DND-41 (cell line): ENCODE results near the gene COX14.
"Not testable (repeated sequence)": the region's sequence is repeated elsewhere in the genome, so short reads cannot be mapped to it uniquely, and the experiment has no call there.

Experiments used
- ATAC-seq: fragments of 200-7000 bp; cut with Tn5 transposase; 3 replicates; pipeline ENCODE4 v1.9.1; 2021; ENCODE audit warnings: low read depth; ENCODE audit not compliant: insufficient read depth
- DNase-seq: peaks from one replicate; pipeline ENCODE4 v3.0.0-alpha.2; 2020
- H2AFZ ChIP-seq: 2 replicates; pipeline ENCODE4 v1.6.0; 2012; ENCODE audit warnings: low read depth, low read length
- H3K27ac ChIP-seq: 2 replicates; pipeline ENCODE4 v1.5.1; 2012; ENCODE audit warnings: low read length, inconsistent platforms
- H3K27me3 ChIP-seq: fragments of 200-600 bp; sonication (generic); 2 replicates; pipeline ENCODE4 v1.6.0; 2012; ENCODE audit warnings: low read length, mild to moderate bottlenecking, inconsistent platforms; ENCODE audit not compliant: insufficient read depth, poor library complexity
- H3K36me3 ChIP-seq: 2 replicates; pipeline ENCODE4 v1.5.1; 2012; ENCODE audit warnings: low read length, inconsistent platforms; ENCODE audit not compliant: insufficient read depth
- H3K4me1 ChIP-seq: 2 replicates; pipeline ENCODE4 v1.5.1; 2012; ENCODE audit warnings: mild to moderate bottlenecking, low read length; ENCODE audit not compliant: insufficient read depth
- H3K4me2 ChIP-seq: 2 replicates; pipeline ENCODE4 v1.6.0; 2012; ENCODE audit warnings: mild to moderate bottlenecking, moderate library complexity, low read length, inconsistent platforms; ENCODE audit not compliant: insufficient read depth
- H3K4me3 ChIP-seq, 2 experiments: fragments of 200-600 bp in 1 of 2; shearing (Covaris generic) in 1 of 2; 2 replicates each; pipeline ENCODE4 v1.5.1; 2012 to 2016; ENCODE audit warnings: inconsistent platforms in 2 of 2, low read length in 2 of 2, mild to moderate bottlenecking in 2 of 2, low read depth in 1 of 2, moderate library complexity in 1 of 2
- H3K79me2 ChIP-seq: 2 replicates; pipeline ENCODE4 v1.6.0; 2012; ENCODE audit warnings: low read length, inconsistent platforms; ENCODE audit not compliant: insufficient read depth
- H3K9ac ChIP-seq: 2 replicates; pipeline ENCODE4 v1.6.0; 2012; ENCODE audit warnings: low read depth, mild to moderate bottlenecking, inconsistent platforms, low read length, moderate library complexity
- H3K9me3 ChIP-seq: 2 replicates; pipeline ENCODE4 v1.5.1; 2012; ENCODE audit warnings: low read length, moderate library complexity, mild to moderate bottlenecking, inconsistent platforms; ENCODE audit not compliant: insufficient read depth, severe bottlenecking
- H4K20me1 ChIP-seq: 2 replicates; pipeline ENCODE4 v1.6.0; 2012; ENCODE audit warnings: low read length; ENCODE audit not compliant: insufficient read depth
- CTCF ChIP-seq: IDR thresholded peaks from 2 replicates; pipeline ENCODE4 v1.5.1; 2012; ENCODE audit warnings: borderline replicate concordance, low read length, moderate library complexity, mild to moderate bottlenecking; ENCODE audit not compliant: poor library complexity, severe bottlenecking; ENCODE audit errors: extremely low read depth
- EZH2 ChIP-seq: IDR thresholded peaks from 3 replicates; pipeline ENCODE4 v1.6.1; 2012; ENCODE audit warnings: borderline replicate concordance, low read depth, mild to moderate bottlenecking, moderate library complexity, low read length, inconsistent platforms; ENCODE audit not compliant: severe bottlenecking

Gene COX14

DNA sequence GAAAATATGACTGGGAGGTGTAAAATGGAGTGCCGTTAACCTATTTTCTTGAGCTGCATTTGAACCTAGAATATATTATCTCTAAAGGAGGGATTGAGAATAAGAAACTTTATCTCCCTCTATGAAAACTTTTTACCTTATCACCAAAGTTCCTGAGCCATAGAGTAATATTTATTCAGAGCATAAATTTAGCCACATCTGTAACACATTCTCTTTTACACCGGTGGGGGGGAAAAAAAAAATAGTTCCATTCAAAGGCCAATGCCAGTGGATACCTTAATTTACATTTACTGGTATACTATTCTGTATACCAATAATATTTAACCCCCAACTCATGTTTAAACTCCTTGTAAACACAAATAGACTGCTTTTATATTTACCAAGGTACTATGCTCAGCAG is 33.4 kb downstream of the COX14 start:
- Histone ChIP-seq H4K20me1 (0 out of 2 replicates have a peak, but pooled peaks cover 2% of the 10 kb centered on the region), H3K79me2 (peaks cover 37% of the 10 kb centered on the region), H3K9me3 (no peaks in the 10 kb centered on the region), H3K4me3 (no peak overlapping the region), H3K9ac (no peak overlapping the region), H3K27ac (no peak overlapping the region), H3K4me1 (no peaks in the 10 kb centered on the region), H3K4me2 (no peak overlapping the region), H3K27me3 (no peaks in the 10 kb centered on the region), H3K36me3 (peaks cover 29% of the 10 kb centered on the region; the same call in 1 of the 2 replicates), H2AFZ (no peak overlapping the region)
- no peak for DNase-seq
- no peak for TF ChIP-seq EZH2
- no peak for TF ChIP-seq CTCF
- no peak for ATAC-seq

GRCh38 chr12:50147281-50147680 is 35.2 kb downstream of the COX14 start:
- TF ChIP-seq CTCF (no peak), EZH2 (no peak)
- Histone ChIP-seq H4K20me1 (peaks cover 11% of the 10 kb centered on the region; the same call in 1 of the 2 replicates), H3K4me2 (no peak overlapping the region), H3K9me3 (no peaks in the 10 kb centered on the region), H3K9ac (no peak overlapping the region), H3K27ac (no peak overlapping the region), H2AFZ (no peak overlapping the region), H3K36me3 (peaks cover 15% of the 10 kb centered on the region; the same call in 1 of the 2 replicates), H3K4me3 (no peak overlapping the region), H3K4me1 (no peaks in the 10 kb centered on the region), H3K79me2 (peaks cover 52% of the 10 kb centered on the region), H3K27me3 (no peaks in the 10 kb centered on the region)
- DNase-seq: no peak
- ATAC-seq: no peak

DNA sequence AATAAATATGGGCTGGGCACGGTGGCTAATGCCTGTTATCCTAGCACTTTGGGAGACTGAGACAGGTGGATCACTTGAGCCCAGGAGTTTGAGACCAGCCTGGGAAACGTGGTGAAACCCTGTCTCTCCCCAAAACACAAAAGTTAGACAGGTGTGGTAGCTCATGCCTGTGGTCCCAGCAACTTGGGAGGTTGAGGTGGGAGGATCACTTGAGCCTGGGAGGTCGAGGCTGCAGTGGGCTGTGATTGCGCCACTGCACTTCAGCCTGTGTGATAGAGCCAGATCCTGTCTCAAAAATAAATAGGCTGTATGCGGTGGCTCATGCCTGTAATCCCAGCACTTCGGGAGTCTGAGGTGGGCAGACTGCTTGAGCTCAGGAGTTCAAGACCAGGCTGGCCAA is 36.0 kb downstream of the COX14 start:
- peaks cover 11% of the 10 kb centered on the region; the same call in 1 of the 2 replicates for H4K20me1 ChIP-seq
- not testable (repeated sequence) for H2AFZ ChIP-seq, H3K9me3 ChIP-seq, ATAC-seq, H3K36me3 ChIP-seq, DNase-seq, H3K27ac ChIP-seq, H3K4me1 ChIP-seq, H3K4me2 ChIP-seq, H3K9ac ChIP-seq, H3K4me3 ChIP-seq, H3K27me3 ChIP-seq
- H3K79me2 ChIP-seq: peaks cover 56% of the 10 kb centered on the region

- Histone ChIP-seq H3K4me2 (no peak overlapping the region), H3K9ac (no peak overlapping the region), H3K27me3 (no peaks in the 10 kb centered on the region), H3K4me1 (no peaks in the 10 kb centered on the region), H2AFZ (no peak overlapping the region), H4K20me1 (peaks cover 11% of the 10 kb centered on the region; the same call in 1 of the 2 replicates), H3K4me3 (no peak overlapping the region), H3K79me2 (peaks cover 62% of the 10 kb centered on the region), H3K36me3 (peaks cover 4% of the 10 kb centered on the region), H3K27ac (no peak overlapping the region), H3K9me3 (no peaks in the 10 kb centered on the region)
- TF ChIP-seq CTCF: no peak
- TF ChIP-seq EZH2: no peak
- ATAC-seq: no peak
- DNase-seq: no peak
These were observed 37.3 kb downstream of the COX14 start for GRCh38 chr12:50149311-50149710.
